ENCODE measurements around the gene PTPRN2.

Gene PTPRN2

DNA sequence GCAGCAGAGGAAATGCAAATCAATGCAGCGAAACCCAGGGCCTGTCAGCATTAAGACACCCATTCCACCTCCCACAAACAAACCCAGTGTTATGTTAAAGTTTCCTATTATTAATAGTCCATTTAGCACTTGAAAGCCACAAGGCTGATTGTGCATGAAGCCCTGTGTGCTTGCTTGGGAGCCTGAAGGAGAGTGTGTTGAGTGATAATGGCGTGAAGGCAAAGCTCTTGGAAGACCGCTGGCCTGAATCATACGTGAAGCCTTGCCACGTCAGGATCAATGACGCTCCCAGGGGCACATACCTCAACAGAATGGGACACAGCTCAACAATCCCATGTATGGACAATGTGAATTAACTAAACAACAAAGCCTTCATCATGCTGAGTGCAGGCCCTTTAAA is 25.1 kb downstream of the PTPRN2 start:
- TF ChIP-seq, protein P1, sequence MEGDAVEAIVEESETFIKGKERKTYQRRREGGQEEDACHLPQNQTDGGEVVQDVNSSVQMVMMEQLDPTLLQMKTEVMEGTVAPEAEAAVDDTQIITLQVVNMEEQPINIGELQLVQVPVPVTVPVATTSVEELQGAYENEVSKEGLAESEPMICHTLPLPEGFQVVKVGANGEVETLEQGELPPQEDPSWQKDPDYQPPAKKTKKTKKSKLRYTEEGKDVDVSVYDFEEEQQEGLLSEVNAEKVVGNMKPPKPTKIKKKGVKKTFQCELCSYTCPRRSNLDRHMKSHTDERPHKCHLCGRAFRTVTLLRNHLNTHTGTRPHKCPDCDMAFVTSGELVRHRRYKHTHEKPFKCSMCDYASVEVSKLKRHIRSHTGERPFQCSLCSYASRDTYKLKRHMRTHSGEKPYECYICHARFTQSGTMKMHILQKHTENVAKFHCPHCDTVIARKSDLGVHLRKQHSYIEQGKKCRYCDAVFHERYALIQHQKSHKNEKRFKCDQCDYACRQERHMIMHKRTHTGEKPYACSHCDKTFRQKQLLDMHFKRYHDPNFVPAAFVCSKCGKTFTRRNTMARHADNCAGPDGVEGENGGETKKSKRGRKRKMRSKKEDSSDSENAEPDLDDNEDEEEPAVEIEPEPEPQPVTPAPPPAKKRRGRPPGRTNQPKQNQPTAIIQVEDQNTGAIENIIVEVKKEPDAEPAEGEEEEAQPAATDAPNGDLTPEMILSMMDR (IDR thresholded peaks at IDR 0.05; ENCODE audit: low read depth, low read length), result no peak
- TF ChIP-seq, protein P2, sequence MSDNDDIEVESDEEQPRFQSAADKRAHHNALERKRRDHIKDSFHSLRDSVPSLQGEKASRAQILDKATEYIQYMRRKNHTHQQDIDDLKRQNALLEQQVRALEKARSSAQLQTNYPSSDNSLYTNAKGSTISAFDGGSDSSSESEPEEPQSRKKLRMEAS (IDR thresholded peaks at IDR 0.05; ENCODE audit: low read depth, low read length), result no peak
- TF ChIP-seq MYC (IDR thresholded peaks at IDR 0.05; ENCODE audit: low read depth, low read length) (no peak), POLR2A (IDR thresholded peaks at IDR 0.05; ENCODE audit: extremely low read depth, insufficient read length) (no peak)
- DNase-seq (ENCODE audit: low read depth), result no peak
- no peak overlapping the region for H3K4me3 ChIP-seq (ENCODE audit: low read depth, low read length)

DNA sequence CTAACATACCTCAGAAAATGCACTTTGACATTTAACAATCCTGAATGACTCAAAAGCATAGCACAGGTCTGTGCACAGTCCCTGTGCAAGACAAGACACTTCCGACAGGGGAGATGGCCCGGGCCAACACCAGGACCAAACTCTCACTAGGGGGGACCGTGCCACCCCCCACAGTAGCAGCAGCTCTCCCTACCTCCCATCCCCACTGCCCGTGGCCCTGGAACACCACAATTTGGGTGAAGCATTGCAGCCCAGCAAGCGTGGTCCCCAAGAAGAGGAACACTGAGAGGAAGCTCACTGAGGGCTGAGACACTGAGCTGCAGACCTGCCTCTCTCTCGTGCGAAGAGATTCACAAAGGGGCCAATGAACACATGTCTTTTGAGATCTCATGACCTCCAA is 26.0 kb downstream of the PTPRN2 start:
- H3K4me3 ChIP-seq (ENCODE audit: low read depth, low read length), result no peak overlapping the region
- TF ChIP-seq MYC (IDR thresholded peaks at IDR 0.05; ENCODE audit: low read depth, low read length) (no peak), POLR2A (IDR thresholded peaks at IDR 0.05; ENCODE audit: extremely low read depth, insufficient read length) (no peak)
- TF ChIP-seq, protein P1 (IDR thresholded peaks at IDR 0.05; ENCODE audit: low read depth, low read length), result no peak
- TF ChIP-seq, protein P2 (IDR thresholded peaks at IDR 0.05; ENCODE audit: low read depth, low read length), result no peak
- DNase-seq (ENCODE audit: low read depth), result no peak

DNA sequence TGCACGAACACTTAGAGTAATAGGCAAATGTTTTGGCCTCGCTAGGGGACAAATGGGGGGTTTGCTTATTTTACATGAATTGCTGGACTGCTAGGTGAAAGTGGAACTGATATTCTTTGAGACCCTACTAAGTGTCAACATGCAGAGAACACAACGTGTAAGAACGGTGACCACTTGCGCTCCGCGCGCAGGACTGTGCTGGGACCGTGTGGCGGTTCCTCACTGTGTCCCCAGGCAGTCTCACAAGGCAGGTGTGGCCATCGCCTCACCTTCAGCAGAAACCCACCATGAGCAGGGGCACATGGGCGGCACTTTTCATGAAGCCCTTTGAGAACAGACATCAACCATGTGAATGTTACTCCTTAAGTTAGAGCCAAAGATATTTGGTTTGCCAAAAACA is 27.2 kb downstream of the PTPRN2 start:
- TF ChIP-seq MYC (IDR thresholded peaks at IDR 0.05; ENCODE audit: low read depth, low read length), result no peak
- TF ChIP-seq, protein P1 (IDR thresholded peaks at IDR 0.05; ENCODE audit: low read depth, low read length), result no peak
- TF ChIP-seq POLR2A (IDR thresholded peaks at IDR 0.05; ENCODE audit: extremely low read depth, insufficient read length), result no peak
- TF ChIP-seq, protein P2 (IDR thresholded peaks at IDR 0.05; ENCODE audit: low read depth, low read length), result no peak
- DNase-seq (ENCODE audit: low read depth), result no peak
- H3K4me3 ChIP-seq (ENCODE audit: low read depth, low read length), result no peak overlapping the region

DNA sequence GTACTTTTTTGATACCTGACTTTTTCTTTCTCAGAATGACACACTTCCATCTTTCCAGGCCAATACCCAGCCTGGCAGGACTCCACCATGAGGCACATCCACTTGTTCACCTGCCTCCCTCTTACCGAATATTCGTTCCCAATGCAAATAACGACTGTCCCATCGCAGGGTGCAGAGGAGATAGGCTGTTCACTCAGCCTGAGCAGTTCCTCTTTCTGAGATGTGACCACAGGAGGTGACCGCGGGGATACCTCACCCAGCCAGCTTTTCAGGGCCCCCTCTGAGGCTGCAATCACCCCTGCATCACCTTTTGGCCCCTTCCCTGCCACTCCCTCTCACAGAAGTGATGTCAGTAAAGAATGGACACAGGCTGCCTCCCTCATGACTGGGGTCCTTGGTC is 28.3 kb downstream of the PTPRN2 start:
- TF ChIP-seq, protein P1 (IDR thresholded peaks at IDR 0.05; ENCODE audit: low read depth, low read length), result no peak
- TF ChIP-seq, protein P2 (IDR thresholded peaks at IDR 0.05; ENCODE audit: low read depth, low read length), result no peak
- TF ChIP-seq POLR2A (IDR thresholded peaks at IDR 0.05; ENCODE audit: extremely low read depth, insufficient read length), result no peak
- no peak for TF ChIP-seq MYC (IDR thresholded peaks at IDR 0.05; ENCODE audit: low read depth, low read length)
- peak; percentile 87 for DNase-seq (ENCODE audit: low read depth)
- no peak overlapping the region for H3K4me3 ChIP-seq (ENCODE audit: low read depth, low read length)

DNA sequence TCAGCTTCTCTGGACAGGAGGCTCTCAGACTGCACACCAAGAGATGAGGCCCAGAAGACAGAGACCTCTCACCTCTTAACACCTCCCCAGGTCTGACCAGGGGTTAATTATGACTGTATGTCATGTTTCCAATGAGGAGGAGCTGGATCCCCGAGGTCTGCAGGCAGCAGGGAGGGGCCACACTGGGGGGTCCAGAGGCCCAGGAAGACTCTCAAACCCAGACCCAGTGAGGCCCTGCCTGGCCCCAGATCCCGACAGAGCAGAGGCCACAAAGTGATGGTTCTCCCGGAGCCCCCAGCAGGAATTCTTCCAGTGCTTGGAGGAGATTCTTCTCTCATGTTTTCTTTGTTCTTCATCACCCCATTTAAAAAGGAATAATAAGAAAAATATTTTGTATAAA is 28.8 kb downstream of the PTPRN2 start:
- TF ChIP-seq POLR2A (IDR thresholded peaks at IDR 0.05; ENCODE audit: extremely low read depth, insufficient read length), result no peak
- TF ChIP-seq, protein P2 (IDR thresholded peaks at IDR 0.05; ENCODE audit: low read depth, low read length), result no peak
- no peak for TF ChIP-seq MYC (IDR thresholded peaks at IDR 0.05; ENCODE audit: low read depth, low read length)
- TF ChIP-seq, protein P1 (IDR thresholded peaks at IDR 0.05; ENCODE audit: low read depth, low read length), result no peak
- no peak for DNase-seq (ENCODE audit: low read depth)
- H3K4me3 ChIP-seq (ENCODE audit: low read depth, low read length), result no peak overlapping the region

DNA sequence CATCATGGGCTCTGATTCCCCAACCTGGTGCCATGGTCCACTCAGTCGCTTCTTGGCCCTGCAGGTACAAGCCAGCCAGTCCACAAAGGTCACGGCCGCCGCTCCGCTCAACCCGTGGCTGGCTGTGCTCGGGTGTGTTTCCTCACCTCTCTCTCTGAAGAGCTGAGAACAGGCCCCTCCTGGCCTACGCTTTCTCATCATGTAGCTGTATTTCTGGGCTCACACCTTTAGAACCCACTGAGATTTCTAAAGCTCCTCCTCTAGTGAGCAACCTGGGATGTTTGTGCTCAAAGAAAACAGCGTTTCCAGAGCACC is 30.2 kb downstream of the PTPRN2 start:
- no peak for DNase-seq (ENCODE audit: low read depth)
- H3K4me3 ChIP-seq (ENCODE audit: low read depth, low read length), result no peak overlapping the region
- TF ChIP-seq, protein P1 (IDR thresholded peaks at IDR 0.05; ENCODE audit: low read depth, low read length), result no peak
- TF ChIP-seq, protein P2 (IDR thresholded peaks at IDR 0.05; ENCODE audit: low read depth, low read length), result no peak
- no peak for TF ChIP-seq MYC (IDR thresholded peaks at IDR 0.05; ENCODE audit: low read depth, low read length)
- TF ChIP-seq POLR2A (IDR thresholded peaks at IDR 0.05; ENCODE audit: extremely low read depth, insufficient read length), result no peak
